ENCODE measurements around the gene PDE6D. TPM values are rescaled to one million over a fixed set of nuclear protein-coding genes. Genes with fewer than 3 reads are reported as not detected.

PDE6D gene
- total RNA-seq, 2 donors from 2014 or later: 20.0 to 21.4 TPM

DNA sequence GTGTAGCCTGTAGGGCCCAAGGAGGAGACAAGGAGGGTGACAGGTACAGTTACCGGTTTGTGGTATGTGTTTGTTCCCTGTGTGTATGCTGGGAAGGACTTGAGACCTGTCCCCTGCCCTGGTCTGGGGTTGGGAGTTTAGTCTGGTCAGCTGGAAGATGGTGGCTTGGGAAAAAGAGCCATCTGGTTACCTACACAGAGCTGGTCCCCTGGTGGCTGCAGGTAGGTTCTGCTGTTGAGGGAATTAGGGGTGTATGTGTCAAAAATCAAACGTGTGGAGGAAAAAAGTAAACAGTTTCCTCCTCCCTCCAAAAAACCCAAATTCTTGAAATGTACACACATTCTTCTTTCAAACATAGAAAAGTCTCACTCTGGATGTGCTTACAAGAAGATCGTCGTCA lies 48.5 kb downstream of the PDE6D start:
- intact Hi-C loops (cut with DNase I): no loop called here
- Histone ChIP-seq H3K9me3 (no peaks in the 10 kb centered on the region), H3K36me3 (no peaks in the 10 kb centered on the region), H3K27ac (no peak overlapping the region), H3K9ac (ENCODE audit: low read depth in 2 of 2, low read length in 2 of 2) (no peak overlapping the region), H3K4me3 (no peak overlapping the region), H3K27me3 (no peaks in the 10 kb centered on the region), H3K4me1 (no peaks in the 10 kb centered on the region)
- TF ChIP-seq, protein P1, sequence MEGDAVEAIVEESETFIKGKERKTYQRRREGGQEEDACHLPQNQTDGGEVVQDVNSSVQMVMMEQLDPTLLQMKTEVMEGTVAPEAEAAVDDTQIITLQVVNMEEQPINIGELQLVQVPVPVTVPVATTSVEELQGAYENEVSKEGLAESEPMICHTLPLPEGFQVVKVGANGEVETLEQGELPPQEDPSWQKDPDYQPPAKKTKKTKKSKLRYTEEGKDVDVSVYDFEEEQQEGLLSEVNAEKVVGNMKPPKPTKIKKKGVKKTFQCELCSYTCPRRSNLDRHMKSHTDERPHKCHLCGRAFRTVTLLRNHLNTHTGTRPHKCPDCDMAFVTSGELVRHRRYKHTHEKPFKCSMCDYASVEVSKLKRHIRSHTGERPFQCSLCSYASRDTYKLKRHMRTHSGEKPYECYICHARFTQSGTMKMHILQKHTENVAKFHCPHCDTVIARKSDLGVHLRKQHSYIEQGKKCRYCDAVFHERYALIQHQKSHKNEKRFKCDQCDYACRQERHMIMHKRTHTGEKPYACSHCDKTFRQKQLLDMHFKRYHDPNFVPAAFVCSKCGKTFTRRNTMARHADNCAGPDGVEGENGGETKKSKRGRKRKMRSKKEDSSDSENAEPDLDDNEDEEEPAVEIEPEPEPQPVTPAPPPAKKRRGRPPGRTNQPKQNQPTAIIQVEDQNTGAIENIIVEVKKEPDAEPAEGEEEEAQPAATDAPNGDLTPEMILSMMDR (IDR thresholded peaks at IDR 0.05): no peak
- no peak for DNase-seq

DNA sequence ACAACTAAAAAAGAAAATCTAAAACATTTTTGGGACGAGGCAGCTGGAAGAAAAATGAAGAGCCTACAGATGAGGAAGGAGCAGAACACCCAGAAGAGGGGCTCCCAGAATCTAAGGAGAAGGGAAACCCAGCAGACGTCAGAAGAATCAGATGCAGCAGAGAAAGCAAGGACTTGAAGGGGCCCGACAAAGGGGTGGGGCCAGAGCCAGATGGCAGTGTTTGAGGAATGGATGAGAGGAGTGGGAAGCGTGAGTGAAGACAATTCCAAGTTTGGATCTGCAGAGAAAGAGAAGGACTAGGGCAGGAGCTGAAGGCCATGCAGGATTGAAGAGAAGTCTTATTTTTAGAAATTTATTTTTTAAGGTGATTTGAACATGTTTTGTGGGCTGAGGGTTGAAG lies 53.5 kb downstream of the PDE6D start:
- Histone ChIP-seq H3K27ac (no peak overlapping the region), H3K36me3 (no peaks in the 10 kb centered on the region), H3K4me3 (no peak overlapping the region), H3K9me3 (no peaks in the 10 kb centered on the region), H3K9ac (ENCODE audit: low read depth in 2 of 2, low read length in 2 of 2) (no peak overlapping the region), H3K4me1 (no peaks in the 10 kb centered on the region), H3K27me3 (no peaks in the 10 kb centered on the region)
- no peak for DNase-seq
- intact Hi-C loops (cut with DNase I): no loop called here
- TF ChIP-seq, protein P1 (IDR thresholded peaks at IDR 0.05): no peak

- Histone ChIP-seq H3K4me1 (no peaks in the 10 kb centered on the region), H3K27ac (no peak overlapping the region), H3K9me3 (no peaks in the 10 kb centered on the region), H3K36me3 (no peaks in the 10 kb centered on the region), H3K27me3 (no peaks in the 10 kb centered on the region), H3K4me3 (no peak overlapping the region), H3K9ac (ENCODE audit: low read depth in 2 of 2, low read length in 2 of 2) (no peak overlapping the region)
- DNase-seq: no peak
- intact Hi-C loops (cut with DNase I): no loop called here
- TF ChIP-seq, protein P1 (IDR thresholded peaks at IDR 0.05): no peak
Observed at GRCh38 chr2:231726276-231726675, 54.8 kb downstream of the PDE6D start.

GRCh38 chr2:231725476-231725875 lies 55.6 kb downstream of the PDE6D start:
- TF ChIP-seq, protein P1 (IDR thresholded peaks at IDR 0.05): no peak
- Histone ChIP-seq H3K27ac (no peak overlapping the region), H3K4me3 (no peak overlapping the region), H3K9me3 (no peaks in the 10 kb centered on the region), H3K27me3 (no peaks in the 10 kb centered on the region), H3K36me3 (no peaks in the 10 kb centered on the region), H3K4me1 (no peaks in the 10 kb centered on the region), H3K9ac (ENCODE audit: low read depth in 2 of 2, low read length in 2 of 2) (no peak overlapping the region)
- intact Hi-C loops (cut with DNase I): no loop called here
- DNase-seq: no peak

DNA sequence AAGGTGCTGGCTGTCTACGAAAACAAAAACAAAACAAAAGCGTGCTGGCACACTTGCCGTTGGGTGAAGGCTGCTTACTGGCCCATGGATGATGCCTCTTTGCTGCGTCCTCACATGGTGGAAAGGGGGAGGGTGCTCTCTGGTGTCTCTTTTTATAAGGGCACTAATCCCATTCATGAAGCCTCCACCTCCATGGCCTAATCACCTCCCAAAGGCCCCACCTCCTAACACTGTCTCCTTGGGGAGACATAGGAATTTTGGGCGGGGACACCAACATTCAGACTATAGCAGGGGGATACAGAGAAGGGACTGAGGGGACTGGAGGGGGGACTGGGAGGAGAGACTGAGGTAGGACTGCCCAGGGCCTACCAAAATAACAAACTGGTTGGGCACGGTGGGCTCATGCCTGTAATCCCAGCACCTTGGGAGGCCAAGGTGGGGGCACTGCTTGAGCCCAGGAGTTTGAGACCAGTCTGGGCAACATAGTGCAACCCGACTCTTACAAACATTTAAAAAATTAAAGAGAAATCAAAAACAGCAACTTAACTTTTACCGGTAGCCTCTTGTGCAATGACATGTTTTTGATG lies 58.3 kb downstream of the PDE6D start:
- TF ChIP-seq, protein P1 (IDR thresholded peaks at IDR 0.05): no peak
- Histone ChIP-seq H3K4me3 (no peak overlapping the region), H3K27me3 (no peaks in the 10 kb centered on the region), H3K9me3 (no peaks in the 10 kb centered on the region), H3K27ac (no peak overlapping the region), H3K4me1 (no peaks in the 10 kb centered on the region), H3K9ac (ENCODE audit: low read depth in 2 of 2, low read length in 2 of 2) (no peak overlapping the region), H3K36me3 (no peaks in the 10 kb centered on the region)
- intact Hi-C loops (cut with DNase I): no loop called here
- DNase-seq: no peak
